Activated T-helper 1 cell treated with anti-CD3 and anti-CD28 coated beads, Interleukin-2, amount 50 U/mL, for 16 hours (primary cell): ENCODE measurements around the gene TRPV6.

ENCODE experiments used
- DNase-seq, 2 donors: peaks; one replicate each; pipeline ENCODE4 v3.0.0-alpha.2; 2020; ENCODE audit warnings: low read depth in 1 of 2, low spot score in 1 of 2

The TRPV6 gene

GRCh38 chr7:142885311-142886230 lies at the start of gene TRPV6:
TRPV6 (minus strand) TSS chr7:142885745.
- no peak for DNase-seq

DNA sequence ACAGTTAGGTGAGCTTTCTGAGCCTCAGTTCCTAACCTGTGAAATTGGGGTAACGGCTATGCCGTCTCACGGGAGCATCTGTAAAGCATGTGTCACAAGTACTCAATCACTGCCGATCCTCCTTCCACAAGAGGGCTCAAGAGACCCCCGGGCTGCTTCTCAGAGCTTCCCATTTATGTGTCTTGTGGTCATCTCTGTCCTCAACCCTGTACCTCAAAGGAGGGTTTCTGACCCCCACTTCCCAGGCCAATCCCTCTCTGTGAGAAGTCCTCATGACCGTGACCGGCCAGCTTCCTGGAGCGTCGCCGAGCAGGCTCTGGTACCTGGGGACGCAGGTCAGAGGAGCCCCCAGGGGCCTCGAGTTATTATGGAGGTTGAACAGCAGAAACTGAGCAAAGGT lies 48.5 kb upstream of the TRPV6 start:
- no peak for DNase-seq

- DNase-seq = no peak
These were observed 48.1 kb upstream of the TRPV6 start, which contains the start of gene TRPV5 for GRCh38 chr7:142933624-142934023. TRPV5 (minus strand) TSS chr7:142933746; CDS start chr7:142933459, 287 bp downstream.

DNA sequence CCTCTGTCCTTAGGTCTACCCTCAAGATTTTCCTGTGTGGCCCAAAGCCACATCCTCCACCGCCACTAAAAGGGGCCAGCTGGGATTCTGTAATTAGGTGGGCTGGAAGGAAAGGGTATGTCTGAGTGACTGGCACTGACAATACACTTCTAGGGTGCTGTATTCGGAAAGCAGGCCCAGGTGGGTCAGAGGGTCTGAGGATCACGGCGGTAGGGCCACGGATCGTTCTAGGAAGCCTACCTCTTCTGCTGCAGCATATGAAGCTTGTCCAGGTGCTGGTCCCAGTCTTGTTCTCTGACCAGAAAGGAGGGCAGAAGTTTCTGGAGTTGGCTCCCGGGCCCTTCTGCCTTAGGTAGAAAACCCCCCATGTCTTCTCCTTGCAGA lies 47.5 kb upstream of the TRPV6 start:
- no peak for DNase-seq

GRCh38 chr7:142932386-142933091 lies 47.0 kb upstream of the TRPV6 start:
- no peak for DNase-seq

GRCh38 chr7:142930126-142930730 lies 44.7 kb upstream of the TRPV6 start:
- no peak for DNase-seq

DNA sequence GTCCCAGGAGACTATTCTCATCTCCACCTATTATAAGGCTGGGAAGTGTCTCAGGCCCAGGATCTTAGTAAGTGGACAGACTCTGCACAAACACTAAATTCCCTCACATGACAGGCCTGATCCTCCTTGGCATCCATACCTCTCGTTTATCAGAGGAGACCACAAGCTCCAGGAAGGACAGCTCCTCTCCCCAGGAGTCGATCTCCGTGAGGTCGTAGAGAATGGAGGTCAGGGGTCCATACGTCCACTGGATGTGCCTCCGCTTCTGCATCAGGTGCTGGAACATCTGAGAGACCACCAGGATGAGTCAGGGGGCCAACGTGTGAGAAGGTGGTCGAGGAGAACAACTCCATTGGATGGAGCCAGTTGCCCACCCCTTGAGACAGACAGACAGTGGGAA lies 42.4 kb upstream of the TRPV6 start:
- DNase-seq = no peak

DNA sequence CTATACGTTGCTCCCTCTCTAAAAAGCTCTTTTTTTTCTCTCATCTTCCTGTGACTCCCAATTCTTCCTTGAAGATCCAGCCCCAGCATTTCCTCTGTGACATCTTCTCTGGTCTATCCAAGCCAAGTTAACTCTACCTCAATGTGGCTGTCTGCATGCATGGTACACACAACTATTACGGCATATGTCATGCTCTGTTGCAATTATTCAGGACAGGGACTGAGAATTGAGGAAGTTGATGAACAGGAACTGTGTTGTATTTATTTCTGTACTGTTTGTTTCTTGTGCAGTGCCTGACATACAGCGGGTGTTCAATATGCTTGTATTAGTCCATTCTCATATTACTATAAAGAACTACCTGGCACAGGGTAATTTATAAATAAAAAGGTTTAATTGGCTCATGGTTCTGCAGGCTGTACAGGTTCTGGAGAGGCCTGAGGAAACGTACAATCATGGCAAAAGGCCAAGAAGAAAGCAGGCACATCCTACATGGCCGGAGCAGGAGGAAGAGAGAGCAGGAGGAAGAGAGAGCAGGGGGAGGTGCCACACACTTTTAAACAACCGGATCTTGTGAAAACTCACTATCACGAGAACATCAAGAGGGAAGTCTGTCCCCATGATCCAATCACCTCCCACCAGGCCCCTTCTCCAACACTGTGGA lies 41.7 kb upstream of the TRPV6 start:
- DNase-seq = no peak

GRCh38 chr7:142925413-142925812 lies 39.9 kb upstream of the TRPV6 start:
- no peak for DNase-seq

DNA sequence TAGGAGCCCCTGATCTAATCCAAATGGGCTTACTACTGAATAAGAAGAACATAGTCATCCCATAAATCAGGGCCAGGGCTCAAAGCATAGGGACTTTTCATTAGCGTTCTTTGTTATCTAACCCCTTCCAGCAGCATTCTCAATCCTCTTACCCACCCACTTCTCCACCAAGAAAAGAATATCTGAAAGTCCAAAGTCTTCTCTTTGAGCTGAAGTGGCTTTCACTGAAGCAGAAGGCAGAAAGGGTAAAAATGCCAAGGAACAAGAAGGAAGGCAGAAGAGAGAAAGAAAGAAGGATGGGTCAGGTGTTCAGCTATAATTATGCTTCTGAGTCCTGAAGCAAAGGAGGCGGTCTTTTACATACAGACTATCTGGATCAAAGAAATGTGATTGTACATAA lies 37.8 kb upstream of the TRPV6 start:
- no peak for DNase-seq

DNA sequence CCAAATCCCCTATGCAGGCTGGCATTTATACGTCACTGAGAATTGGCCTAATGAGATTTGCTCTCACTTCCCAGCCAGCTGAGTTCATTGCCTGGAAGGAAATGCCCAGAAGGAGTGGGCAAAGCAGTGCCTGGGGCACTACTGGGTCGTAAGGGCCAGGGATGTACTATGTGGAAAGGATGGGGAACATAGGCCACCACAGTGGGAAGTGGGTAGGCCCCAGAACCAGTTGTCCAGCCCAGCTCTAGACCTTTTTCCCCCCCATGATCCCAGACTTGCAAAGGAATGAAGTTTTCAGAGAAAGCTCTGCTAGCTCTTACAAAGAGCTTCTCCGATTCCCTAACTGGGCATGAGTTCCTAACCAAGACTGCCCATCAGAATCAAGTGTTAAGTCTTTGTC lies 34.1 kb upstream of the TRPV6 start:
- no peak for DNase-seq

- no peak for DNase-seq
These were observed 33.4 kb upstream of the TRPV6 start for GRCh38 chr7:142918901-142919300.

GRCh38 chr7:142917447-142917846 lies 31.9 kb upstream of the TRPV6 start:
- DNase-seq = no peak

- no peak for DNase-seq
These were observed 31.0 kb upstream of the TRPV6 start for GRCh38 chr7:142916508-142916907.

DNA sequence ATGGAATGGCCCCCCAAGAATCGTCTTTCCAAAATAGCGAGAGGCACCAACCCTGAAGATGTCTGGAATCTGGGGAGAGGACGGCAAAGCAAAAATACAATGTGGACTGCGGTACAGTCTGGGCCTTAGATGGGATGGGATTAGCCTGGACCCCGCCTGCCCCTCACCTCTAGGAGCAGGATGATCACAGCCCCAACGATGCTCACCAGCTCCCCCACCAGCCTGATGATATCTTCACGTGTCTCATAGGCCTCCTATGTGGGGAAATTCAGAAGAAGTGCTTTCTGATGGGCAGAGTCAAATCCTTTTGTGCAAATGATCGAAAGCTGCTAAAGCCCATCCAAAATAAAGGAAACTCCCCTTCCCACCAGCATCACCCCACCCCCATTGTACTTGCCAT lies 29.8 kb upstream of the TRPV6 start:
- no peak for DNase-seq

GRCh38 chr7:142914121-142914520 lies 28.6 kb upstream of the TRPV6 start:
- no peak for DNase-seq

GRCh38 chr7:142913566-142913965 lies 28.0 kb upstream of the TRPV6 start:
- DNase-seq = no peak

- DNase-seq = no peak
These were observed 27.5 kb upstream of the TRPV6 start for GRCh38 chr7:142913051-142913450.

DNA sequence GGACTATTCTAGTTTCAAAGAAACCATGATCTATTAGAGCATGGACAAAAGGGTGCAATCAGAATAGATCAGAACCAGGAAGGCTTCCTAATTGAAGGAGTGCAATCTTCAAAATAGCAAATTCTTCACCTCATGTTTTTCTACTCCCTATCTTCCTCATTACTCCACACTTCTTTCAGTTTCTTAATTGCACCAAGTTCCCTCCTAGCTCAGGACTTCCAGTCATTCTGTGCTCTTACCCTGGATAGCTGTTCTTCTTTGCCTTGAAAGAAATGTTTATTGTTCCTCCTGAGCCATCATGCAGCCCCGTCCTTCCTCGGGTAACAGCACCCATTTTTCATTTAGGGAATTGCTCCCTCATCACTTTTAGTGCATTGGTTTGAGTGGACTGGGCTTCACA lies 24.9 kb upstream of the TRPV6 start:
- no peak for DNase-seq

GRCh38 chr7:142910031-142910433 lies 24.5 kb upstream of the TRPV6 start:
- no peak for DNase-seq
